ENCODE data around the gene DRC1. TPM values are rescaled to one million over a fixed set of nuclear protein-coding genes. Genes with fewer than 3 reads are reported as not detected.
A peak's percentile ranks its signal among the peaks of the same experiment; 100 is the strongest.

The DRC1 gene
- total and polyA plus RNA-seq, 9 donors = 0.09 to 0.58 (median 0.23) TPM

GRCh38 chr2:26482211-26483026, 80.7 kb downstream of the DRC1 start:
- Histone ChIP-seq H3K36me3 (ENCODE audit: control insufficient read depth, insufficient read depth, low read length) (no peaks in the 10 kb centered on the region), H3K27ac (ENCODE audit: low read length) (peak overlapping the region; percentile 91), H3K4me1 (ENCODE audit: control insufficient read depth, insufficient read depth, low read length) (peaks cover 88% of the 10 kb centered on the region), H3K27me3 (ENCODE audit: control insufficient read depth, insufficient read depth, low read length) (no peaks in the 10 kb centered on the region), H3K9me3 (replicated peaks; ENCODE audit: control insufficient read depth, low read depth, low read length) (no peaks in the 10 kb centered on the region), H3K4me3 (ENCODE audit: low read length) (no peak overlapping the region)
- 88% methylated on average over 26 of the region's 30 CpGs for WGBS (ENCODE audit: insufficient coverage)
- DNase-seq = no peak

- Histone ChIP-seq H3K4me3 (ENCODE audit: low read length) (no peak overlapping the region), H3K36me3 (ENCODE audit: control insufficient read depth, insufficient read depth, low read length) (no peaks in the 10 kb centered on the region), H3K9me3 (replicated peaks; ENCODE audit: control insufficient read depth, low read depth, low read length) (no peaks in the 10 kb centered on the region), H3K4me1 (ENCODE audit: control insufficient read depth, insufficient read depth, low read length) (peaks cover 87% of the 10 kb centered on the region), H3K27me3 (ENCODE audit: control insufficient read depth, insufficient read depth, low read length) (no peaks in the 10 kb centered on the region), H3K27ac (ENCODE audit: low read length) (peak overlapping the region; percentile 91)
- 97% methylated on average over 6 of the region's 11 CpGs for WGBS (ENCODE audit: insufficient coverage)
- no peak for DNase-seq
These were observed 81.3 kb downstream of the DRC1 start for GRCh38 chr2:26483027-26483326.

- H3K27me3 ChIP-seq (ENCODE audit: control insufficient read depth, insufficient read depth, low read length) = no peaks in the 10 kb centered on the region
- H3K36me3 ChIP-seq (ENCODE audit: control insufficient read depth, insufficient read depth, low read length) = no peaks in the 10 kb centered on the region
- H3K4me1 ChIP-seq (ENCODE audit: control insufficient read depth, insufficient read depth, low read length) = peaks cover 82% of the 10 kb centered on the region
- peak overlapping the region; percentile 91 for H3K27ac ChIP-seq (ENCODE audit: low read length)
- WGBS (ENCODE audit: insufficient coverage) = 74% methylated on average over 7 of the region's 11 CpGs
- DNase-seq = peak; percentile 71
- no peak overlapping the region for H3K4me3 ChIP-seq (ENCODE audit: low read length)
- H3K9me3 ChIP-seq (replicated peaks; ENCODE audit: control insufficient read depth, low read depth, low read length) = no peaks in the 10 kb centered on the region
These were observed 81.8 kb downstream of the DRC1 start for GRCh38 chr2:26483516-26483915.

- Histone ChIP-seq H3K27me3 (ENCODE audit: control insufficient read depth, insufficient read depth, low read length) (no peaks in the 10 kb centered on the region), H3K9me3 (replicated peaks; ENCODE audit: control insufficient read depth, low read depth, low read length) (no peaks in the 10 kb centered on the region), H3K27ac (ENCODE audit: low read length) (peak overlapping the region; percentile 91), H3K4me1 (ENCODE audit: control insufficient read depth, insufficient read depth, low read length) (peaks cover 78% of the 10 kb centered on the region), H3K36me3 (ENCODE audit: control insufficient read depth, insufficient read depth, low read length) (no peaks in the 10 kb centered on the region), H3K4me3 (ENCODE audit: low read length) (no peak overlapping the region)
- DNase-seq = peak; percentile 83
- WGBS (ENCODE audit: insufficient coverage) = 85% methylated on average over 5 of the region's 13 CpGs
These were observed 82.3 kb downstream of the DRC1 start for GRCh38 chr2:26483957-26484565.

GRCh38 chr2:26484579-26484978, 82.9 kb downstream of the DRC1 start:
- Histone ChIP-seq H3K4me1 (ENCODE audit: control insufficient read depth, insufficient read depth, low read length) (peaks cover 74% of the 10 kb centered on the region), H3K27me3 (ENCODE audit: control insufficient read depth, insufficient read depth, low read length) (no peaks in the 10 kb centered on the region), H3K36me3 (ENCODE audit: control insufficient read depth, insufficient read depth, low read length) (no peaks in the 10 kb centered on the region), H3K4me3 (ENCODE audit: low read length) (no peak overlapping the region), H3K27ac (ENCODE audit: low read length) (peak overlapping the region; percentile 91), H3K9me3 (replicated peaks; ENCODE audit: control insufficient read depth, low read depth, low read length) (no peaks in the 10 kb centered on the region)
- peak; percentile 25 for DNase-seq
- WGBS (ENCODE audit: insufficient coverage) = 82% methylated on average over 3 of the region's 4 CpGs

- no peak overlapping the region for H3K4me3 ChIP-seq (ENCODE audit: low read length)
- H3K27me3 ChIP-seq (ENCODE audit: control insufficient read depth, insufficient read depth, low read length) = no peaks in the 10 kb centered on the region
- no peaks in the 10 kb centered on the region for H3K9me3 ChIP-seq (replicated peaks; ENCODE audit: control insufficient read depth, low read depth, low read length)
- peaks cover 69% of the 10 kb centered on the region for H3K4me1 ChIP-seq (ENCODE audit: control insufficient read depth, insufficient read depth, low read length)
- no peak overlapping the region for H3K27ac ChIP-seq (ENCODE audit: low read length)
- DNase-seq = no peak
- 100% methylated on average over 1 of the region's 2 CpGs for WGBS (ENCODE audit: insufficient coverage)
- no peaks in the 10 kb centered on the region for H3K36me3 ChIP-seq (ENCODE audit: control insufficient read depth, insufficient read depth, low read length)
These were observed 83.4 kb downstream of the DRC1 start for GRCh38 chr2:26485099-26485498.

GRCh38 chr2:26485725-26486418, 84.2 kb downstream of the DRC1 start:
- no peak for DNase-seq
- WGBS (ENCODE audit: insufficient coverage) = 76% methylated on average over 8 of the region's 8 CpGs
- H3K9me3 ChIP-seq (replicated peaks; ENCODE audit: control insufficient read depth, low read depth, low read length) = no peaks in the 10 kb centered on the region
- H3K27ac ChIP-seq (ENCODE audit: low read length) = no peak overlapping the region
- H3K36me3 ChIP-seq (ENCODE audit: control insufficient read depth, insufficient read depth, low read length) = no peaks in the 10 kb centered on the region
- no peaks in the 10 kb centered on the region for H3K27me3 ChIP-seq (ENCODE audit: control insufficient read depth, insufficient read depth, low read length)
- no peak overlapping the region for H3K4me3 ChIP-seq (ENCODE audit: low read length)
- peaks cover 62% of the 10 kb centered on the region for H3K4me1 ChIP-seq (ENCODE audit: control insufficient read depth, insufficient read depth, low read length)

GRCh38 chr2:26486789-26487188, 85.1 kb downstream of the DRC1 start:
- WGBS (ENCODE audit: insufficient coverage) = 61% methylated on average over 2 of the region's 3 CpGs
- Histone ChIP-seq H3K4me3 (ENCODE audit: low read length) (no peak overlapping the region), H3K27me3 (ENCODE audit: control insufficient read depth, insufficient read depth, low read length) (no peaks in the 10 kb centered on the region), H3K9me3 (replicated peaks; ENCODE audit: control insufficient read depth, low read depth, low read length) (no peaks in the 10 kb centered on the region), H3K4me1 (ENCODE audit: control insufficient read depth, insufficient read depth, low read length) (peaks cover 55% of the 10 kb centered on the region), H3K36me3 (ENCODE audit: control insufficient read depth, insufficient read depth, low read length) (no peaks in the 10 kb centered on the region), H3K27ac (ENCODE audit: low read length) (no peak overlapping the region)
- DNase-seq = no peak

GRCh38 chr2:26487192-26487591, 85.5 kb downstream of the DRC1 start:
- WGBS (ENCODE audit: insufficient coverage) = 79% methylated on average over 4 of the region's 5 CpGs
- Histone ChIP-seq H3K4me1 (ENCODE audit: control insufficient read depth, insufficient read depth, low read length) (peaks cover 51% of the 10 kb centered on the region), H3K27ac (ENCODE audit: low read length) (no peak overlapping the region), H3K27me3 (ENCODE audit: control insufficient read depth, insufficient read depth, low read length) (no peaks in the 10 kb centered on the region), H3K4me3 (ENCODE audit: low read length) (no peak overlapping the region), H3K36me3 (ENCODE audit: control insufficient read depth, insufficient read depth, low read length) (no peaks in the 10 kb centered on the region), H3K9me3 (replicated peaks; ENCODE audit: control insufficient read depth, low read depth, low read length) (no peaks in the 10 kb centered on the region)
- no peak for DNase-seq

GRCh38 chr2:26488463-26489212, 86.9 kb downstream of the DRC1 start:
- Histone ChIP-seq H3K27me3 (ENCODE audit: control insufficient read depth, insufficient read depth, low read length) (no peaks in the 10 kb centered on the region), H3K4me3 (ENCODE audit: low read length) (no peak overlapping the region), H3K4me1 (ENCODE audit: control insufficient read depth, insufficient read depth, low read length) (peaks cover 37% of the 10 kb centered on the region), H3K9me3 (replicated peaks; ENCODE audit: control insufficient read depth, low read depth, low read length) (no peaks in the 10 kb centered on the region), H3K36me3 (ENCODE audit: control insufficient read depth, insufficient read depth, low read length) (no peaks in the 10 kb centered on the region), H3K27ac (ENCODE audit: low read length) (no peak overlapping the region)
- WGBS (ENCODE audit: insufficient coverage) = 75% methylated on average over 18 of the region's 20 CpGs
- no peak for DNase-seq
